Posterior cingulate gyrus (tissue), 11 donors: ENCODE measurements around the gene KLHDC8B.

ENCODE experiments used
- DNase-seq, 10 donors: peaks; one replicate each; pipeline versions ENCODE4 v3.0.0 to v3.0.0-alpha.2; 2020 to 2021; ENCODE audit warnings: mixed read lengths in 3 of 10
- intact Hi-C: fragments of 100-400 bp; cut with DNase I; formaldehyde crosslinking; loops from one replicate; pipeline ENCODE4 v1.15.1; 2023

KLHDC8B gene

GRCh38 chr3:49171119-49171774, at the start of gene KLHDC8B:
Gene KLHDC8B (plus strand): TSS chr3:49171598. CDS start chr3:49172770, 1,172 bp downstream.
- peak; percentile 59 to 97 (median 83) for DNase-seq
- intact Hi-C loops = loop anchor here (5.0 kb wide), 2 partner anchors 111 to 236 kb away; no protein-coding TSS in a partner anchor

- intact Hi-C loops = loop anchor here (10.0 kb wide), 1 partner anchor 303 kb away; the partner anchor contains the start of genes AMT and NICN1
- DNase-seq = peak in 1 of 10 donors; percentile 62
These were observed 49.4 kb upstream of the KLHDC8B start for GRCh38 chr3:49122022-49122421.

- intact Hi-C loops = loop anchor here (10.0 kb wide), 1 partner anchor 302 kb away; the partner anchor contains the start of genes AMT and NICN1
- no peak for DNase-seq
These were observed 48.9 kb upstream of the KLHDC8B start for GRCh38 chr3:49122451-49122850.

DNA sequence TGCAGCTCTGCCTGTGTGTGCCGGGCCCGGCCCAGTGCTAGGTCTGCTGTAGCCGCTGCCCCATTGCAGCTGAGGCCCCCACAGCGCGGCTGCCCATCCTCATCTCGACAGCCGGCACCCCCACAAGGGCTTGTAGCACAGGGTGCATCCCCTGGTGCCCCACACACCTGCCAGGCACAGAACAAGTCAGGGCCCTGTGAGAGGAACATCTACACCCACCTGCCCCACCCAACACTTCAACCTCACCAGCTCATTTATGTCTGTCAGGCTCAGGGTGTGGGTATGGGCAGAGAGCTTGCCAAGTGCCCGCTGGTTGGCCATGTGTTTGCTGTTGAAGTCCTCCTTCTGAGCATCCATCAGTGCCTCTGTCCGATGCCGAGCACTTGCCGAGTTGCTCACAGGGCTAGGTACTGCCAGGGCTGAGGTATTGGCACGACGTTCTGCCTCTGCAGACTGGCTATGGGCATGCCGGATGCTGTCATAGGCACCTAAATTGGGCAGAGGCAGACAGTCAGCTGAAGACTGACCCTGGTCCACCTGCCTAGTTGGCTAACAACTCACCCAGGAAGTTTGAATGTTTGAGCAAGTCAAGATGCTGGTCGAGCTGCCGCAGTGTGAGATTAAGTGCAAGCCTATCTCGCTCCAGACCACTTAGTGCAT, 48.4 kb upstream of the KLHDC8B start:
- intact Hi-C loops = loop anchor here (10.0 kb wide), 1 partner anchor 302 kb away; the partner anchor contains the start of genes AMT and NICN1
- no peak for DNase-seq

DNA sequence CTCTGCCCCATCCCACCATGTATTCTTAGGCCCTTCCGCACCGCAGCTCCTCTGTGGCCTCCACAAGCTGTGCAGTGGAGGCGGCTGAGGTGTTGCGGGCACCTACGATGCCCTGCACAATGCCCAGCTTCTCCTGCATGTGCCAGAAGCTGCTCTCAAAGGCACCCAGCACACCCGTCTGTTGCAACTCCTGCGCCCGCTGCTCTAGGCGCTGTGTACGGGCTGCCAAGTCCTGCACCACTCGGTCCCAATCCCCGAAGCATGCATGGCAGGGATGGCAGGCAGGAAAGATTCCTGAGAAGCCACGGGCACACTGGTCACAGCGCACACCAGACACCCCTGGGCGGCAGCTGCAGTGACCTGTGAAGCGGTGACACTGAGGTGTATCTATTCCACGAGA, 47.7 kb upstream of the KLHDC8B start:
- no peak for DNase-seq
- intact Hi-C loops = loop anchor here (10.0 kb wide), 1 partner anchor 301 kb away; the partner anchor contains the start of genes AMT and NICN1

GRCh38 chr3:49124203-49124602, 47.2 kb upstream of the KLHDC8B start:
- no peak for DNase-seq
- intact Hi-C loops = loop anchor here (10.0 kb wide), 1 partner anchor 301 kb away; the partner anchor contains the start of genes AMT and NICN1

- DNase-seq = peak in 8 of 10 donors; percentile 34 to 94 (median 67)
- intact Hi-C loops = loop anchor here (10.0 kb wide), 1 partner anchor 300 kb away; the partner anchor contains the start of genes AMT and NICN1
These were observed 46.3 kb upstream of the KLHDC8B start for GRCh38 chr3:49124991-49125670.

GRCh38 chr3:49131040-49131439, 40.4 kb upstream of the KLHDC8B start:
- no peak for DNase-seq
- intact Hi-C loops = no loop called here

- no peak for DNase-seq
- intact Hi-C loops = no loop called here
These were observed 39.8 kb upstream of the KLHDC8B start for GRCh38 chr3:49131576-49131975.

- intact Hi-C loops = loop anchor here (2.0 kb wide), 1 partner anchor 37 kb away; the partner anchor contains the start of gene QRICH1
- DNase-seq = no peak
These were observed 39.3 kb upstream of the KLHDC8B start for GRCh38 chr3:49132073-49132436.

GRCh38 chr3:49132437-49133225, 38.8 kb upstream of the KLHDC8B start, which contains the start of gene LAMB2:
Gene LAMB2 (minus strand): TSS chr3:49133050. CDS start chr3:49132867, 183 bp downstream.
- DNase-seq = peak; percentile 60 to 94 (median 72)
- intact Hi-C loops = loop anchor here (2.0 kb wide), 1 partner anchor 38 kb away; the partner anchor contains the start of gene QRICH1

DNA sequence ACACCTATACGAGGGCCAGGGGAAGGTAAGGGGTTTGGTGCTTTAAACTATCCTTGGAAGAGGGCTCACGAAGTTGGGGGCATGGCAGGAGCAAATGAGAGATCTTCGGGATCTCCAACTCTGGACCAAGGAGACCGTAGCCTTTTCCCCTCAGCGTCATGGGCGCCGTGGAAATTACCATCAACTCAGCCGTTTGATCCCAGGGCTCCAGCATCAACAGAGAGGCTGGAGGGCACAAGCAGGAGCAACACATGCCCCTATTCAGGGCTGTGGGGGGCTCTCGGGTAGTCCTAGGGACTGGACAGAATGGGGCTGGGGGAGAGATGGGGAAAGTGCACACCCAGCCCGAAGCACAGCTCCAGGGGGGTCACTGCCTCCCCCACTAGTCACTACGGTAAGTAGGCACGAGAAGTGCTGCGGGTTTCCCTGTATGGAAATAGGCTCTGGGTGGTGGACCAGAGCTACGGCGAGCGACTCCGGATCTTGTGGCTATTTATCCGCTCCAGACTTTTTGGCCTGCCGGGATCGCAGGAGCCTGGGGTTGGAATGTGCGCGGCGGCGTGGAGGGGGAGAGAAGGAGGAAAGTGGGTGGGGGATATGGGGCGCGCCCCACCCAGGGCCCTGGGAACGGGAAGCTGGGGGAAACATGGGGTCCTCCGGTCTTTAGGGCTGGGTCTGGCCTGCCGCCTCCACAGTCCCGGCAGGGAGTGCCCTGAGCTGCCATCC, 38.0 kb upstream of the KLHDC8B start:
- intact Hi-C loops = loop anchor here (2.0 kb wide), 1 partner anchor 39 kb away; the partner anchor contains the start of gene QRICH1
- DNase-seq = peak; percentile 71 to 97 (median 78)

DNA sequence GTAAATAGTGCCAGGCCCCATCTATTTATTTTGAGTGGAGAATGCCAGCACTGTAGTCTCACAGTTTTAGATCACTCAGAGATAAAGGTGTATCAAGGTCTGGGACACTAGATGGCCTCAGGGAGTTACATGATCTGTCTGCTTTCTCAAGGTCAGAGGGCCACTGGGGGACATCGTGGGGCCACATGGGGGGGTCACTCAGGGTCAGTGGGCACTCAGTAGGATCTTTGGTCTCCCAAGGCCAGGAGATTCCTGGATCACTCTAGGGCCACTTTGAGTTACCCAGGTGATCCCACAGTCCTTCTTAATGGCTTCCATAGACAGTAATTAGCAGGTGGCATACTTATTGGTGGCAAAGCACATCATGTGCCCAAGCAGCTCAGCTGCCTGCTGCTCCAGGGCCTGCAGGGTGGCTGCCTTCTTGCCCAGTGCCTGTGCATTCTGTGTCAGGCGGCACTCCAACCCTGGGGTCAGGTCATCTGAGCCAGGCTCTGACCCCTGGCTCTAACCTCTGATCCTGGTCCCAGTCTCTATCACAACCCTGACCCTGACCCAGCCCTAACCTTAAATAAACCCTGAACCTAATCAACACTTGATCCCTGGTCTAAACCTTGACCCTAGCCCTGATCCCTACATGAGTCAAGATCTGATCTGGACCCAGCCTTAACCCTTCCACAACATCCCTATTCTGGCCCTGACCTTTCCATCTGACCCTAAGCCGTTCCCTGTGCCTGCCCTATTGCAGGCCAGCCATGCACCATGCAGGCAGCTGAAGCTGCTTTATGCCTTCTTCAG, 36.7 kb upstream of the KLHDC8B start:
- intact Hi-C loops = no loop called here
- peak in 1 of 10 donors; percentile 54 for DNase-seq

- DNase-seq = peak in 1 of 10 donors; percentile 62
These were observed 35.9 kb upstream of the KLHDC8B start for GRCh38 chr3:49135499-49135898.

DNA sequence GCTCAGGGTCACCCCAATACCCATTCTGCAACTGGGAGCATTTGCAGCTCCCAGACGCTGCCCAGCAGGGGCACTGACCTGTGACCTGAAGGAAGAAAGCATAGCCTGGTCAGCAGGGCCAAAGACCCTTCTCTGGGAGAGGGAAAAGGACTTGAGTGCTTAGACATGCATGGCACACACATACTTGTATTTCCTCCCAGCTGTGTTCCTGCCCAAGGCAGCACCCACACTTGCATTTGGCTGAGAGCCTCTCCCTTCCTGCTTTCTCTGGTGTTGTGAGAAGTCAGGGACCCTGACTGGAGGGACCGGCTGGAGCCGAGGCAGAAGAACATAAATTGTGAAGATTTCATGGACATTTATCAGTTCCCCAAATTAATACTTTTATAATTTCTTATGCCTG, 31.3 kb upstream of the KLHDC8B start:
- DNase-seq = peak in 1 of 10 donors; percentile 34
- intact Hi-C loops = no loop called here

More at GRCh38 chr3:49135499-49135898, 35.9 kb upstream of the KLHDC8B start:
- intact Hi-C loops = no loop called here

GRCh38 chr3:49148159-49148558, 23.2 kb upstream of the KLHDC8B start:
- intact Hi-C loops = no loop called here
- DNase-seq = no peak

DNA sequence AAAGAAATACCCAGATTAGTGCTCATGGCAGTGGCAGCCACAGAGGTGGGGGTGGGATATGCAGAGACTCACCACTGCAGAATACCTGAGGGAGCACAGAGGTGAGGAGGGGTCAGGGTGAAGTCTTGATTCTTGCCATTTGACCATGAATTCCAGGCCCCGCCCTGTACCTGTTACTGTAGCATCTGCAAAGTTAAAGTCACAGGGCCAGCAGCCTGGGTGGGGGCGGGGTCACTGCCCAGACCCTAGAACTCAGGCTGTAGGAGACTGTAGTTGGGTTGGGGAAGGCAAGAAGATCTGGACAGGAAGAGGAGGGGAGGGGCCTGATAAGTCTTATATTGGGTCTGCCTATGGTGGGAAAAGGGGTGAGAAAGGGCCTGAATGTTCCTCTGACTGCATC, 19.8 kb upstream of the KLHDC8B start:
- intact Hi-C loops = no loop called here
- no peak for DNase-seq

DNA sequence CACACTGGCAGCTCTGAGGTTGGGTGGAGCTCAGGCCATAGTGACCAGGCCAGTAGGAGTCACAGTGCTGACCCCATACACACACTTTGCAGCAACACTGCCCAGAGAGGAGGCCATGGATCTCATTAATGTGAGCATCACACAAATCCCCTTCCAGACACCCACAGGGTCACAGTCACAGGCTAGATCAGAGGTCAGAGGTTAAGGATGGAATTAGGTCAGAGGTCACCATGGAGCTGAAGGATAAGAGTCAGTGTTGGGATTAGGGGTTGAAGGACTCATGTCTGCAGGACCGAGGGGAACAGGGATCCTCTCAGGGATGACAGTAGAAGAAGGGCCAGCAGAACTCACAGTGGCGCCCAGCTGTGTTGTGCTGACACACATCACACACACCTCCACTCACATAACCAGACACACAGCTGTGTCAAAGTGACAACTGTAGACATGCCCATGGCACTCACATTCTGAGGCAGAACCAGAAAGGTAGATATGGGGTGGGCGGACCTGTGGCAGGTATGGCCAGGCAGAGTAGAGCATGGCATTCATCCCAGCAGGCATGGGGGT, 18.0 kb upstream of the KLHDC8B start:
- intact Hi-C loops = no loop called here
- peak in 1 of 10 donors; percentile 23 for DNase-seq
